Fibroblast of peridontal ligament (primary cell): ENCODE results near the gene FHOD3.

Experiments
- DNase-seq: peaks from one replicate; pipeline ENCODE4 v3.0.0-alpha.2; 2010; ENCODE audit errors: extremely low read depth

The FHOD3 gene

DNA sequence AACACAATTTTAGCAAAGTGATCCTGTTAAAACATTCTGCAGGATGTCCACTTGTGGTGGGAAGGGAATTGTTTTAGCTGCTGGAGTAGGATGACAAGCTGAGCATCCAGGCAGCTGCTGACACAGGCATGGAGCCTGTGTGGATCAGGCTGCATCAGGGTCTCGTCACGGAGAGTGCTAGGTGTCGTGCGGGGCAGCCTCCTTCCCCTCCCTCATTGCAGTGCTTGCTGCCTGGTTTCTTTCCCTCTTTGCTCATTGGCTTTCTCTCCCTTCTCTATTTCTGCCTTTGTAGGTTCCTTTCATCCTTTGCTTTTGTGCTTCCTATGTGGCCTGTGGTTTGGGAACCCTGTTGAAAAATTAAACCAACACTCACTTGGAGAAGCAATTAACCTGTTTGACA, 358.4 kb downstream of the FHOD3 start:
- DNase-seq = no peak

DNA sequence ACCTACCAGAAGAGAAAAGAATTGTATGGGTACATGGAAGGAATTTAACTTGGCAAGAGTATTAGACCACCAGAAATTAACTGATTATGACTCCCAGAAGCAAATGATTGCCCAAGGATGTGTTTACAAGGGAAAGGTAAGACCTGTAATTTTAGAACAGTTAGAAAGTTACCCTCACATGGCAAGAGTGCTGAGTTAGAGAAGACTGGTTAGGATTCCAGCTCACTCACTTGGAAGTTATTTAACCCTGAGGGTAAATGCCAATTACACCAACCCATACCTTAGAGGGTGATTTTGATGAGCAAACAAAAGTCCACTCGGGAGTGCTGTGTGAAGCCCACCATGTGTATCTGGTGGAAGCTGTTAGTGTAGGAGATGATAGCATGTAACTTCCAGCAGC, 361.1 kb downstream of the FHOD3 start:
- no peak for DNase-seq

DNA sequence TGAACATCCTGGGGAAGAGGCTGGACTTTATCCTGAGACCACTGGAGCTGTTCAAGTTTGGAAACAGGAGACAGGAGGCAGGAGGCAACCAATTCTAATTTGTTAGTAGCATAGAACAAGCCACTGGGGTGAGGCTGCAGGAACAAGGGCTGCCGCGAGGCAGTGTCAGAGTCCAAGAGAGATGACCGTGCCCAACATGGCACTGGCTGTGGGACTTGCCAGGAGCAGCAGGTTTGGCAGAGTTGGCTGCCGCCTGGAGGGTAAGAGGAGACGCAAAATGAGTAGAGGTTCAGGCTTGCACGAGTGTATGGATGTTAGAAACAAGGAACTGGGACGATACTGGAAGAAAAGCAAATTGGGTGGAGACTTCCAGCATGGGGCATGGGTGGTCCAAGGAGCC, 362.8 kb downstream of the FHOD3 start:
- no peak for DNase-seq

- peak; percentile 31 for DNase-seq
These were observed 364.5 kb downstream of the FHOD3 start for GRCh38 chr18:36661999-36662398.

- no peak for DNase-seq
These were observed 365.8 kb downstream of the FHOD3 start for GRCh38 chr18:36663312-36663711.

DNA sequence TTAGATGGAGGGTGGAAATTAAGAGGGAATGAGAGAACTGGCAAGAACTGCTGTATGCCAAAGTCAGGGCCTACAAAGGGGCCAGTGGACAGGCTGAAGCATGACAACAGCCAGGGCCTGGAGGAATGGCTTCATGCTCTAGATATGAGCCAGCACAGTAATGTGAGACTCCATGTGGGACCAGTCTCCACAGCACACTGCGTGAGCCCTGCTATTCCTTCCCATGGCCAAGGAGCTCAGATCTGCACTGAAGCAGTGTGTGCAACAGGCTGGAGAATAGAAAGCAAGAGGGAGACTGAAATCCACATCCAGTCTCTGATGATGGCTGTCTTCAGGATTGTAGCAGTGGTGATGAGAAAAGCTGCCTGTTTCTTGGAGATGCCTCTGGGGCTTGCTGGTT, 368.4 kb downstream of the FHOD3 start:
- no peak for DNase-seq

DNA sequence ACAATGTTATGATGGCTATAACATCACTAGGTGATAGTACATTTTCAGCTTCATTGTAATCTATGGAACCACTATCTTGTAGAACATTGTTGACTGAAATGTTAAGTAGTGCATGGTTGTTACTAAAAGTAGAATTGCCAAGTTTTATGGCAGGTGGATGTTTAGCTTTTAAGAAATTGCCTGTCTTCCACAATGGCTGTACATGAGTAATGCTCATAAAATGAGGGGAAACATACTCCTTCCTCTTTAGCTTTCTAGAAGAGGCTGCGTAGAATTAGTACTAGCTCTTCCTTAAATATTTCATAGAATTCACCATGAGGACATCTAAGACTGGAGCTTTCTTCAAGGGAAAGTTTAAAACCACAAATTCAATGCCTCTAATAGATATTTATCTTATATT, 370.3 kb downstream of the FHOD3 start:
- DNase-seq = no peak

DNA sequence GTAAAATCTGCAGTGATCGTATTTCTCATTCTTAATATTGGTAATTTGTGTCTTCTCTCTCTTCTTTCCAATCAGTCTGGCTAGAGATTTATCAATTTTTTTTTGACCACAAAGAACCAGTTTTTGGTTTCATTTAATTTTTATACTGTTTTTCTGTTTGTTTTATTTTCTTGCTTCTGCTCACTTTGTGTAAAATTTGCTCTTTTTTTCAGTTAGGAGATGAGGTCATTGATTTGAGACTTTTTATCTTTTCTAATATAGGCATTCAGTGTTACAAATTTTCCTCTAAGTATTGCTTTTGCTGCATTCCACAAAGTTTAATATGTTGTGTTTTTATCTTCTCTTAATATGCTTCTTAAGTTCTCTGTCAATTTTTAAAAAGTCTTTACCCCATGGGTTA, 370.8 kb downstream of the FHOD3 start:
- DNase-seq = no peak

- DNase-seq = peak; percentile 94
These were observed 375.2 kb downstream of the FHOD3 start for GRCh38 chr18:36672437-36673344.

DNA sequence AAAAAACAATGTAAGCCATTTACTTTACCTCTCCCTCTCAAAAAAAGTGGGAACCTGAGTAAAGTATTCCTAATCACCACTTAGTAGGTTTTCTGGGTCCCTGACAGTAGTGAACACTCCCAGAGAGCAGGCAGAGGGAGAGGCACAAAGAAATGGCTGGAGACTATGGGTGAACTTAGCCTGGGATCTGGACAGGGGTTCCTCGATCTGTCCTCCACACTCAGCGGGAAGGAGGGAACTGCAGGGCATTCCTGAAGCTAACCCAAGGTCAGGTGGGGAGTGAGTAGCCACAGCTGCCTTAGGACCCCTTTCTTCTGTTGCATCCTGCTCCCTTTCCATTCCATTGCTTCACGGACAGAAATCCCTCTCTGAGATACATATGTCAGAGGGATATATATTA, 375.9 kb downstream of the FHOD3 start:
- no peak for DNase-seq

- no peak for DNase-seq
These were observed 377.6 kb downstream of the FHOD3 start for GRCh38 chr18:36675076-36675475.

DNA sequence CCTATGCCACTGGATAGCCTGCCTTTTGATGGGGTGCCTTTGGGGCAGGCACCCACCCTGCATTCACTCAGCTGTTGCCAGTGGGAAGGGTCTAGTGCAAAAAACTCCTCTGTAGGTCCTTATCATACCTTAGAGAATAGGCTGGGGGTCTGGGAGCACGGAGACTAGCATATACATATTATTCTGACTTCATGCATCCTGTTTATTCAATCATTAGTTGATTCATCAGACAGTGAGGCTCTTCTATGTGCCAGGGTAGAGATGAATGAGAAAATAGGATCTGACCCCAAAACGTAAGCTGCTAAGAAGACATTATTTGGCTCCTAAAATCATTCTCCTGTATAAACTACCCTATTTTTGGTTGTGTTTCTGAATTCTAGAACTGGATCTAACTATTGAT, 378.0 kb downstream of the FHOD3 start:
- DNase-seq = no peak

DNA sequence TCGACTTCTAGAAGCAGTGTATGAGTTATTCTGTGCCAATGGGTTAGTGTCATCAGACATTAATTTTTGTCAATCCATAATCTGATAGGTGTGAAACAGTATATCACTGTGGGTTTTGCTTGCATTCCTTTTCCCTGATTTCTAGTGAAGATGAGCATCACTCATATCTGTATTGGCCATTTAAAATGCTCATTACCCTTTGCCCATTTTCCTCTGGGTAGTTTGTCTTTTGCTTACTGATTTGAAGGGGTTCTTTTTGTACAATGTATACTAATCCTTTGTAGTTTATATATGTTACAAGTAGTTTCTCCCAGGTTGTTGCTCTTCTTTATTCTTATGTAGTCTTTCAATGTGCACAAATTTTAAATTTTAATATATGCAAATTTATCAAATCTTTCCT, 379.1 kb downstream of the FHOD3 start:
- no peak for DNase-seq

DNA sequence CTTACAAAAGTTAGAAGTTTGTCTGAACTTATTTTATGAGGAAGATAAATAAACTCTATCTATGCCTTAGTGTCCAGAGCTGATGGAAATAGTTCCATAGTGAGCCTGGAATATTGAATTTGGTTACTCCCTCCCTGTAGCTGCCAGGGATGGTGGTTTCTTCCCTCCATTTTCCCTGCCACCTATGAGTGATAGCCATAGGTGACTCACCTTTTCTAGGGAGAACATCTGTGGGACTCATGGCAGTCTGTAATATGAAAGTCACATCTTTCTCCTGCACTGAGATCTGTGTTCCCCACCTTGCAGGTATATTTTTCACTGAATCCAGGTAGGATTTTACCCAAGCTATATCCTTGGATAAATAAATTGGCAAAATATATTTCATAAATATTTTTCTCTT, 382.5 kb downstream of the FHOD3 start:
- no peak for DNase-seq

DNA sequence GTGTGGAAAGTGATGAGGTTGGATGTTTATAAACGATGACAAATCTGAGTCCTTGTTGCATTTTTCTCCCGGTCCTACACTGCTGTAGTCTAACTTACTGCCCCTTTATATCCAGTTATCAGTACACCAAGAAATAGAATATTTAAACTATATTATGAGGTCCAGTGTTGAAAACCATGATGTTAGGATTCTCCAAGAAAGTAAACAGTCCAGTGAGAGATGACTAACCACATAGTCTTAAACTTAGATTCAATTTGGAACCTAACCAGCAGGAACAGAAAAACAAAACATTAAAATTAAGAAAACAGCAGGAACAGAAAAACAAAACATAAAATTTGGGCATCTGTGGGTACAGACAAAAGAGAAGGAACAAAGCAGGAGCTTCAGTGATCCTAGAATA, 388.1 kb downstream of the FHOD3 start:
- peak; percentile 57 for DNase-seq

GRCh38 chr18:36688020-36688965, 390.8 kb downstream of the FHOD3 start:
- peak; percentile 81 for DNase-seq

- DNase-seq = peak; percentile 98
These were observed 394.9 kb downstream of the FHOD3 start for GRCh38 chr18:36692371-36692770.

- peak; percentile 71 for DNase-seq
These were observed 395.4 kb downstream of the FHOD3 start for GRCh38 chr18:36692921-36693332.

DNA sequence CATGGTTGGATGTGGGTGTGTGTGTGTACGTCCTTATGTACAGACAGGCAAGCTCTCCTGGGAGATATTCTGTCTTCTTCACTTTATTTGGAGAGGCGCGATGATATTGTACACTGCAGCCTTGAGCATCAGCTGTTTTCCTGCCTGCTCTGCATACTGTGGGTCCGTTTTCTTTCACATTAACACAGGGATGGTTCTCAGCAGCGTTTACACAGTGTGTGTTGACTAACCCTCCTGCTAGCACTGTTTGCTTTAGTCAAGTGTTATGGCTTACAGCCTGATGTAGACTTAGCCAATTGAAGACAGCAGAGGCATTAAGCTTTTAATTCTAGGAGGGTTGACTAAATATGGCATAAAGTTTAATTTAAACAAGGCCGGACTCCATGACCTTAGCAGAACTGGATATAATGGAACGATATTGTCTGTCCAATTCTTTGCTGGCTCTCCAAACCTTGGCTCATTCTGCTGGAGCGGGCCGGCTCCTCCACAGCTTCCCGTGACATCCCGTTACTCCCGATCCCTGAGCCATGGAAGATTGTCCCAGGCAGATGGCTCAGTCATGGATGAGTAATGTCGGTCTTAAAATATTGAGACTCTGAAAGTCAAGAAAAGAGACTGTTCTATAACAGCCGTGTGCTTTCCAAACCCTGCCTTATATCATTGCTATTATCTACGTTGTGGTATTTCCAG, 396.6 kb downstream of the FHOD3 start:
- DNase-seq = peak; percentile 79

GRCh38 chr18:36695806-36696205, 398.3 kb downstream of the FHOD3 start:
- no peak for DNase-seq

DNA sequence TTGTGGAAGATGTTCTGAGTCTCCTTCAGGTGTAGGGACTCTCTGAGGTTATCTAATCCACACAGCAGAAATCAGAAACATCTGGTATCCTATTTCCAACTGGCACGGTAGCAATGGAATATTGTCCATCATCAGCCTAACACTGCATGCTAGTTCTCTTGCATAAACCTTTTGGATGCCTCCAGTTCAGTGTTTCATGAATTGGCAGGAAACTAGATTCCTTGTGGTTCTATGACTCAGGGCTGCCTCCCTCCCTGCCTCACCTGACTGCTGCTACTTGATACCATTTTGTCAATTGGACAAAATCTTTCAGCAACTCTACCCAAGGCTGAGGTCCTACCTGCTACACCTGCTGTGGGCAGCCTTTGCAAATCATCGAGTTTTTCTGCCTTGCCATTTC, 400.4 kb downstream of the FHOD3 start:
- DNase-seq = peak; percentile 96

GRCh38 chr18:36700955-36701354, 403.4 kb downstream of the FHOD3 start:
- no peak for DNase-seq
